GM12878 (cell line): ENCODE measurements around the gene CNTNAP5. TPM values are rescaled to one million over a fixed set of nuclear protein-coding genes. Genes with fewer than 3 reads are reported as not detected.

Experiments used
- ATAC-seq: fragments of 200-7000 bp; cut with Tn5 transposase; 3 replicates; pipeline ENCODE4 v1.9.1; 2020; ENCODE audit warnings: mild to moderate bottlenecking, moderate library complexity
- BruUV-seq: library from RNA; stranded (reverse); fragments of 400-500 nt; replicated peaks from 2 replicates; lab custom pipeline; 2021; lab: Mats Ljungman, UMichigan
- CTCF ChIA-PET: fragments of 300-600 bp; sonication (Branson Sonifier 250); formaldehyde crosslinking; extraction: SDS; loops from one replicate; lab custom pipeline; 2021; ENCODE audit warnings: inconsistent platforms; lab: Yijun Ruan, JAX
- POLR2A ChIA-PET: fragments of 350-600 bp; formaldehyde crosslinking; extraction: SDS; loops from one replicate; lab custom pipeline; 2021; ENCODE audit warnings: inconsistent platforms; lab: Charles Lee
- RAD21 ChIA-PET: fragments of 300-600 bp; sonication (Branson Sonifier 250); formaldehyde crosslinking; loops from one replicate; lab custom pipeline; 2023; ENCODE audit warnings: antibody characterized with exemption; ENCODE audit not compliant: unreplicated experiment; lab: Charles Lee
- SMC1A ChIA-PET: fragments of 300-600 bp; sonication (Branson Sonifier 250); formaldehyde crosslinking; loops from one replicate; lab custom pipeline; 2023; ENCODE audit not compliant: unreplicated experiment, uncharacterized antibody; lab: Charles Lee
- DNase-seq: peaks from one replicate; pipeline ENCODE4 v3.0.0-alpha.2; 2011; ENCODE audit warnings: low read depth, low spot score
- FAIRE-seq: peaks from 3 replicates; lab custom pipeline; 2011; peaks lifted over from hg19 to GRCh38; lab: Jason Lieb, UNC
- H2AFZ ChIP-seq: 2 replicates; pipeline ENCODE4 v1.6.0; 2011; ENCODE audit warnings: low read depth, low read length, control low read depth; ENCODE audit not compliant: control insufficient read depth
- H3K27ac ChIP-seq: 2 replicates; pipeline ENCODE4 v1.5.1; 2011; ENCODE audit warnings: control low read depth; ENCODE audit not compliant: control insufficient read depth, insufficient read depth
- H3K27me3 ChIP-seq, 2 experiments: replicated peaks in 1 of 2; 2 replicates each; pipeline versions ENCODE4 v1.6.0 to v1.6.1; 2011; ENCODE audit warnings: low read length in 1 of 2; ENCODE audit not compliant: control insufficient read depth in 2 of 2, insufficient read depth in 2 of 2
- H3K36me3 ChIP-seq, 2 experiments: 2 replicates each; pipeline ENCODE4 v1.5.1; 2011; ENCODE audit warnings: low read length in 1 of 2; ENCODE audit not compliant: control insufficient read depth in 2 of 2, insufficient read depth in 2 of 2
- H3K4me1 ChIP-seq: 2 replicates; pipeline ENCODE4 v1.6.1; 2011; ENCODE audit warnings: mild to moderate bottlenecking, low read length, moderate library complexity, mixed read lengths; ENCODE audit not compliant: control insufficient read depth, insufficient read depth
- H3K4me2 ChIP-seq: 2 replicates; pipeline ENCODE4 v1.6.0; 2011; ENCODE audit warnings: control low read depth; ENCODE audit not compliant: control insufficient read depth, insufficient read depth
- H3K4me3 ChIP-seq: fragments of 200-600 bp; sonication (generic); 2 replicates; pipeline ENCODE4 v1.5.1; 2016
- H3K79me2 ChIP-seq: 2 replicates; pipeline ENCODE4 v1.6.0; 2011; ENCODE audit warnings: low read length; ENCODE audit not compliant: control insufficient read depth, insufficient read depth
- H3K9ac ChIP-seq: 2 replicates; pipeline ENCODE4 v1.8.0; 2011; ENCODE audit warnings: low read length, control low read depth, mixed read lengths; ENCODE audit not compliant: control insufficient read depth, insufficient read depth
- H3K9me3 ChIP-seq: replicated peaks from 3 replicates; pipeline ENCODE4 v1.5.1; 2011; ENCODE audit warnings: mild to moderate bottlenecking, low read length; ENCODE audit not compliant: control insufficient read depth, insufficient read depth
- H4K20me1 ChIP-seq: 2 replicates; pipeline ENCODE4 v1.6.0; 2011; ENCODE audit not compliant: control insufficient read depth, insufficient read depth
- CHD1 ChIP-seq: IDR thresholded peaks from 2 replicates; pipeline ENCODE4 v1.6.1; 2012; ENCODE audit warnings: low read depth, low read length, improper control_type of control experiment
- PAX5 ChIP-seq: IDR thresholded peaks from 2 replicates; pipeline ENCODE4 v1.6.1; 2011; ENCODE audit warnings: low read depth, low read length, borderline replicate concordance
- TCF12 ChIP-seq: IDR thresholded peaks from 2 replicates; pipeline ENCODE4 v1.6.1; 2011; ENCODE audit warnings: low read depth, mild to moderate bottlenecking, low read length
- WGBS: methylation state at CpG from one replicate; pipeline ENCODE4 v1.1.6; 2016; ENCODE audit warnings: low lambda C conversion rate; ENCODE audit not compliant: insufficient replicate concordance, insufficient coverage; ENCODE audit errors: missing lambda C conversion rate; 5-methylcytosine and 5-hydroxymethylcytosine counted together
- in situ Hi-C: fragments of 300-500 bp; cut with MboI; formaldehyde crosslinking; loops from 9 replicates; pipeline ENCODE4 v1.14.3; 2018; ENCODE audit warnings: mixed read lengths
- intact Hi-C: fragments of 100-400 bp; cut with micrococcal nuclease; formaldehyde crosslinking; loops from one replicate; pipeline ENCODE4 v1.14.2; 2022; ENCODE audit not compliant: unreplicated experiment
- polyA plus RNA-seq, 11 experiments: library from polyadenylated mRNA; depleted of rRNA in 4 of 11; unstranded in 6 of 11; stranded (reverse) in 5 of 11; fragments of >200 nt; fragmentation: Nextera tagmentation in 4 of 11; fragmentation: Illumina TruSeq in 1 of 11; extraction: Ambion mirVana in 4 of 11; extraction: Trizol in 1 of 11; gene quantifications; 1 replicate in 1 of 11; 2 replicates in 10 of 11; pipeline versions ENCODE4 v1.2.1 to v1.2.3, GENCODE V29; 2011 to 2016; ENCODE audit warnings: inconsistent platforms in 2 of 11, missing spikeins in 2 of 11, low read depth in 1 of 11
- total RNA-seq, 4 experiments: library from RNA; depleted of rRNA in 3 of 4; stranded (reverse); fragments of >200 nt in 3 of 4; fragmentation: Illumina TruSeq in 1 of 4; extraction: Trizol in 1 of 4; gene quantifications; 2 replicates each; pipeline versions ENCODE4 v1.2.1 to v1.2.3, GENCODE V29; 2013 to 2021
- TF ChIP-seq, protein P1 (sequence below), 3 experiments: IDR thresholded peaks in 2 of 3; conservative IDR thresholded peaks in 1 of 3; 2 replicates each; pipeline ENCODE4 v1.5.1; 2011; ENCODE audit warnings: low read depth in 3 of 3, low read length in 3 of 3, mild to moderate bottlenecking in 3 of 3, control low read depth in 2 of 3, moderate library complexity in 2 of 3, inconsistent platforms in 1 of 3, mixed read lengths in 1 of 3; ENCODE audit not compliant: control insufficient read depth in 2 of 3, insufficient read depth in 1 of 3; ENCODE audit errors: extremely low read depth in 1 of 3
- TF ChIP-seq, protein P2 (sequence below): fragments of 450-650 bp; IDR thresholded peaks from 2 replicates; pipeline ENCODE4 v1.6.1; 2017; ENCODE audit warnings: mild to moderate bottlenecking, low read depth, inconsistent platforms; ENCODE audit not compliant: poor library complexity, severe bottlenecking

Gene CNTNAP5
- total and polyA plus RNA-seq, 10 of the 15 experiments (the other 5 are each of a cell fraction or from before 2014, with no cell fraction given): not detected

GRCh38 chr2:124607679-124608078 is 582.6 kb downstream of the CNTNAP5 start:
- Histone ChIP-seq H3K4me2 (no peak overlapping the region), H3K79me2 (no peaks in the 10 kb centered on the region), H3K9ac (no peak overlapping the region), H3K9me3 (no peaks in the 10 kb centered on the region), H3K4me3 (no peak overlapping the region), H3K4me1 (no peaks in the 10 kb centered on the region), H3K27me3 (no peaks in the 10 kb centered on the region), H3K36me3 (no peaks in the 10 kb centered on the region), H2AFZ (no peak overlapping the region), H3K27ac (no peak overlapping the region), H4K20me1 (no peaks in the 10 kb centered on the region)
- no TSS peak for BruUV-seq
- FAIRE-seq (no peak), ATAC-seq (no peak), DNase-seq (no peak)
- in situ Hi-C loops: no loop called here
- intact Hi-C loops: no loop called here
- CTCF ChIA-PET: no interaction called here
- TF ChIP-seq TCF12 (no peak), CHD1 (no peak), PAX5 (no peak)
- TF ChIP-seq, protein P1, sequence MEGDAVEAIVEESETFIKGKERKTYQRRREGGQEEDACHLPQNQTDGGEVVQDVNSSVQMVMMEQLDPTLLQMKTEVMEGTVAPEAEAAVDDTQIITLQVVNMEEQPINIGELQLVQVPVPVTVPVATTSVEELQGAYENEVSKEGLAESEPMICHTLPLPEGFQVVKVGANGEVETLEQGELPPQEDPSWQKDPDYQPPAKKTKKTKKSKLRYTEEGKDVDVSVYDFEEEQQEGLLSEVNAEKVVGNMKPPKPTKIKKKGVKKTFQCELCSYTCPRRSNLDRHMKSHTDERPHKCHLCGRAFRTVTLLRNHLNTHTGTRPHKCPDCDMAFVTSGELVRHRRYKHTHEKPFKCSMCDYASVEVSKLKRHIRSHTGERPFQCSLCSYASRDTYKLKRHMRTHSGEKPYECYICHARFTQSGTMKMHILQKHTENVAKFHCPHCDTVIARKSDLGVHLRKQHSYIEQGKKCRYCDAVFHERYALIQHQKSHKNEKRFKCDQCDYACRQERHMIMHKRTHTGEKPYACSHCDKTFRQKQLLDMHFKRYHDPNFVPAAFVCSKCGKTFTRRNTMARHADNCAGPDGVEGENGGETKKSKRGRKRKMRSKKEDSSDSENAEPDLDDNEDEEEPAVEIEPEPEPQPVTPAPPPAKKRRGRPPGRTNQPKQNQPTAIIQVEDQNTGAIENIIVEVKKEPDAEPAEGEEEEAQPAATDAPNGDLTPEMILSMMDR (IDR thresholded peaks at IDR 0.05 in 2 of 3, conservative IDR thresholded peaks at IDR 0.05 in 1 of 3; ENCODE audit: control insufficient read depth in 2 of 3, extremely low read depth in 1 of 3, insufficient read depth in 1 of 3, low read depth in 3 of 3, low read length in 3 of 3): no peak
- TF ChIP-seq, protein P2, sequence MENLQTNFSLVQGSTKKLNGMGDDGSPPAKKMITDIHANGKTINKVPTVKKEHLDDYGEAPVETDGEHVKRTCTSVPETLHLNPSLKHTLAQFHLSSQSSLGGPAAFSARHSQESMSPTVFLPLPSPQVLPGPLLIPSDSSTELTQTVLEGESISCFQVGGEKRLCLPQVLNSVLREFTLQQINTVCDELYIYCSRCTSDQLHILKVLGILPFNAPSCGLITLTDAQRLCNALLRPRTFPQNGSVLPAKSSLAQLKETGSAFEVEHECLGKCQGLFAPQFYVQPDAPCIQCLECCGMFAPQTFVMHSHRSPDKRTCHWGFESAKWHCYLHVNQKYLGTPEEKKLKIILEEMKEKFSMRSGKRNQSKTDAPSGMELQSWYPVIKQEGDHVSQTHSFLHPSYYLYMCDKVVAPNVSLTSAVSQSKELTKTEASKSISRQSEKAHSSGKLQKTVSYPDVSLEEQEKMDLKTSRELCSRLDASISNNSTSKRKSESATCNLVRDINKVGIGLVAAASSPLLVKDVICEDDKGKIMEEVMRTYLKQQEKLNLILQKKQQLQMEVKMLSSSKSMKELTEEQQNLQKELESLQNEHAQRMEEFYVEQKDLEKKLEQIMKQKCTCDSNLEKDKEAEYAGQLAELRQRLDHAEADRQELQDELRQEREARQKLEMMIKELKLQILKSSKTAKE: no peak
- SMC1A ChIA-PET: no interaction called here
- POLR2A ChIA-PET: no interaction called here
- WGBS: 0% methylated on average over 2 of the region's 2 CpGs
- RAD21 ChIA-PET: no interaction called here
